Fibroblast of lung (primary cell): ENCODE results near the gene ELMOD3.

Experiments used
- CTCF ChIP-seq, 2 donors: IDR thresholded peaks in 1 of 2; conservative IDR thresholded peaks in 1 of 2; 1 replicate in 1 of 2; 2 replicates in 1 of 2; pipeline ENCODE4 v1.5.1; 2011 to 2012; ENCODE audit warnings: low read length in 2 of 2, control low read depth in 1 of 2, inconsistent platforms in 1 of 2, low read depth in 1 of 2, mild to moderate bottlenecking in 1 of 2
- EZH2 ChIP-seq: IDR thresholded peaks from 2 replicates; pipeline ENCODE4 v1.5.1; 2012; ENCODE audit warnings: low read length, control low read depth, mild to moderate bottlenecking; ENCODE audit errors: missing control alignments

- TF ChIP-seq CTCF (conservative IDR thresholded peaks at IDR 0.05 in 1 of 2, IDR thresholded peaks at IDR 0.05 in 1 of 2; ENCODE audit: low read depth in 1 of 2, low read length in 2 of 2) = no peak
- TF ChIP-seq EZH2 = no peak
These were observed 56.2 kb downstream of the ELMOD3 start for GRCh38 chr2:85410584-85411404.
